CD14-positive monocyte (primary cell): Measurements from ENCODE around the gene COL25A1. TPM values are rescaled to one million over a fixed set of nuclear protein-coding genes. Genes with fewer than 3 reads are reported as not detected.

Experiments used
- DNase-seq, 3 donors: peaks; one replicate each; pipeline ENCODE4 v3.0.0-alpha.2; 2011 to 2022
- H2AFZ ChIP-seq: 2 replicates; pipeline ENCODE4 v1.6.0; 2012; ENCODE audit warnings: mild to moderate bottlenecking, low read depth, low read length, inconsistent platforms; ENCODE audit not compliant: insufficient read depth, poor library complexity, severe bottlenecking
- H3K27ac ChIP-seq, 2 donors: 1 replicate in 1 of 2; 2 replicates in 1 of 2; pipeline ENCODE4 v1.5.1; 2012 to 2013; ENCODE audit warnings: low read length in 2 of 2, control low read depth in 1 of 2, inconsistent platforms in 1 of 2, low read depth in 1 of 2, mild to moderate bottlenecking in 1 of 2
- H3K27me3 ChIP-seq, 2 donors: one replicate each; pipeline versions ENCODE4 v1.6.0 to v1.6.1; 2011 to 2013; ENCODE audit warnings: low read length in 2 of 2; ENCODE audit not compliant: control insufficient read depth in 2 of 2, insufficient read depth in 2 of 2
- H3K36me3 ChIP-seq, 2 donors: replicated peaks in 1 of 2; 1 replicate in 1 of 2; 2 replicates in 1 of 2; pipeline versions ENCODE4 v1.5.1 to v1.6.1; 2012 to 2013; ENCODE audit warnings: low read length in 2 of 2, control low read depth in 1 of 2, inconsistent platforms in 1 of 2, mild to moderate bottlenecking in 1 of 2; ENCODE audit not compliant: insufficient read depth in 2 of 2, control insufficient read depth in 1 of 2
- H3K4me1 ChIP-seq, 2 donors: 1 replicate in 1 of 2; 2 replicates in 1 of 2; pipeline versions ENCODE4 v1.5.1 to v1.6.1; 2012 to 2013; ENCODE audit warnings: low read length in 2 of 2, control low read depth in 1 of 2, inconsistent platforms in 1 of 2, mild to moderate bottlenecking in 1 of 2, moderate library complexity in 1 of 2; ENCODE audit not compliant: insufficient read depth in 2 of 2, control insufficient read depth in 1 of 2
- H3K4me2 ChIP-seq: replicated peaks from 2 replicates; pipeline ENCODE3; 2012; ENCODE audit warnings: low read length, moderate library complexity, mild to moderate bottlenecking; ENCODE audit not compliant: poor library complexity, severe bottlenecking; ENCODE audit errors: extremely low read depth
- H3K4me3 ChIP-seq, 3 experiments: fragments of 200-600 bp in 1 of 3; sonication (generic) in 1 of 3; replicated peaks in 1 of 3; 1 replicate in 2 of 3; 2 replicates in 1 of 3; pipeline ENCODE4 v1.5.1; 2011 to 2013; ENCODE audit warnings: low read length in 3 of 3, mild to moderate bottlenecking in 3 of 3, control low read depth in 2 of 3, low read depth in 2 of 3, inconsistent platforms in 1 of 3, moderate library complexity in 1 of 3
- H3K79me2 ChIP-seq: 2 replicates; pipeline ENCODE4 v1.6.0; 2012; ENCODE audit warnings: mild to moderate bottlenecking, control low read depth, inconsistent platforms, low read length, moderate library complexity; ENCODE audit not compliant: insufficient read depth
- H3K9ac ChIP-seq: 2 replicates; pipeline ENCODE4 v1.6.0; 2017; ENCODE audit warnings: low read length, mild to moderate bottlenecking; ENCODE audit not compliant: insufficient read depth, poor library complexity, severe bottlenecking
- H3K9me3 ChIP-seq, 2 donors: replicated peaks in 1 of 2; 1 replicate in 1 of 2; 2 replicates in 1 of 2; pipeline versions ENCODE4 v1.5.1 to v1.6.1; 2012 to 2013; ENCODE audit warnings: low read length in 2 of 2, control low read depth in 1 of 2; ENCODE audit not compliant: control insufficient read depth in 1 of 2, insufficient read depth in 1 of 2
- H4K20me1 ChIP-seq: 2 replicates; pipeline ENCODE4 v1.6.0; 2012; ENCODE audit warnings: mild to moderate bottlenecking, low read length, control low read depth, moderate library complexity; ENCODE audit not compliant: insufficient read depth
- H3K27ac Mint-ChIP-seq, 7 donors: one replicate each; pipeline ENCODE4 v1.8.0; 2020; ENCODE audit warnings: mild to moderate bottlenecking in 7 of 7, mixed read lengths in 7 of 7, moderate library complexity in 6 of 7, inconsistent platforms in 2 of 7
- H3K27me3 Mint-ChIP-seq, 3 donors: one replicate each; pipeline ENCODE4 v1.8.0; 2021 to 2022; ENCODE audit warnings: low read depth in 3 of 3, mild to moderate bottlenecking in 3 of 3, mixed read lengths in 3 of 3, moderate library complexity in 3 of 3, inconsistent platforms in 1 of 3
- H3K36me3 Mint-ChIP-seq, 2 donors: one replicate each; pipeline ENCODE4 v1.8.0; 2020; ENCODE audit warnings: mixed read lengths in 2 of 2, inconsistent platforms in 1 of 2, mild to moderate bottlenecking in 1 of 2
- H3K4me1 Mint-ChIP-seq: one replicate; pipeline ENCODE4 v1.8.0; 2020; ENCODE audit warnings: mild to moderate bottlenecking, mixed read lengths
- H3K4me3 Mint-ChIP-seq, 2 donors: one replicate each; pipeline ENCODE4 v1.8.0; 2020; ENCODE audit warnings: mild to moderate bottlenecking in 2 of 2, mixed read lengths in 2 of 2, moderate library complexity in 1 of 2
- H3K9me3 Mint-ChIP-seq, 7 donors: one replicate each; pipeline ENCODE4 v1.8.0; 2020 to 2022; ENCODE audit warnings: mixed read lengths in 7 of 7, mild to moderate bottlenecking in 6 of 7, moderate library complexity in 6 of 7, inconsistent platforms in 2 of 7
- CTCF ChIP-seq: fragments of 200-600 bp; IDR thresholded peaks from one replicate; pipeline ENCODE4 v1.8.0; 2022; ENCODE audit warnings: antibody characterized with exemption, mild to moderate bottlenecking
- whole genome bisulfite sequencing: methylation state at CpG from one replicate; pipeline ENCODE4 v1.1.5; 2013; ENCODE audit warnings: missing lambda C conversion rate; ENCODE audit not compliant: insufficient coverage; 5-methylcytosine and 5-hydroxymethylcytosine counted together
- intact Hi-C, 2 donors: fragments of 100-400 bp; cut with micrococcal nuclease; formaldehyde crosslinking; loops; one replicate each; pipeline versions ENCODE4 v1.15.0 to v1.15.1; 2023
- polyA plus RNA-seq, 3 donors: library from polyadenylated mRNA; depleted of rRNA in 1 of 3; unstranded in 2 of 3; stranded (reverse) in 1 of 3; fragments of 300-500 nt in 2 of 3; fragments of >200 nt in 1 of 3; fragmentation: Illumina TruSeq in 2 of 3; gene quantifications; 1 replicate in 2 of 3; 2 replicates in 1 of 3; pipeline ENCODE4 v1.2.3, GENCODE V29; 2012 to 2021

Gene COL25A1
- polyA plus RNA-seq, 3 donors: not detected

DNA sequence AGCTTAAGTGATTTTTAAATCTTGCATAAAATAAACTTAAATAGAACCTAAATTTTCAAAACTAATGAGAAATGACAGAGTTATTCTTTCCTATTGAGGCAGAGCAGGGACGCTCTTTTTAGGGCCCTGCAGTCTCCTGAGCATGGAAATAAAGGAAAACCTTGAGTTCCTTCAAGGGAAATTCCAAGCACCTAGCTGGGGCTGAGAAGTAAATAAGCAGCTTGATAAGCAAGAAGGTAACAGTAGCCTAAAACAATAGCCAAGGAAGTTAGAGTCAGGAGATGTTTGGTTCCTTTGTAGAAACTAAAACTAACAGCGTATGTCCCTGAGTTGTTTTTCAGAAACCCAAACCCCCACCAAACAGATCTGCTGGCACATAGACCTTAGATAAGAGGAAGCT is 174.6 kb downstream of the COL25A1 start:
- Histone ChIP-seq H3K4me2 (no peak overlapping the region), H4K20me1 (no peaks in the 10 kb centered on the region), H3K27ac (no peak overlapping the region), H3K4me3 (no peak overlapping the region), H3K9me3 (no peaks in the 10 kb centered on the region), H3K4me1 (no peaks in the 10 kb centered on the region), H3K36me3 (no peaks in the 10 kb centered on the region), H3K79me2 (no peaks in the 10 kb centered on the region), H2AFZ (no peak overlapping the region), H3K27me3 (no peaks in the 10 kb centered on the region), H3K9ac (no peak overlapping the region)
- H3K27me3 Mint-ChIP-seq: peaks cover 0 to 2% (median 0%) of the 10 kb centered on the region in 3 donors
- no peak overlapping the region for H3K27ac Mint-ChIP-seq
- intact Hi-C loops: no loop called here
- H3K4me1 Mint-ChIP-seq: peaks cover 2% of the 10 kb centered on the region
- no peak for DNase-seq
- WGBS: 89% methylated on average over 1 of the region's 2 CpGs
- TF ChIP-seq CTCF: no peak
- H3K9me3 Mint-ChIP-seq: no peaks in the 10 kb centered on the region
- no peak overlapping the region for H3K4me3 Mint-ChIP-seq
- no peaks in the 10 kb centered on the region for H3K36me3 Mint-ChIP-seq

DNA sequence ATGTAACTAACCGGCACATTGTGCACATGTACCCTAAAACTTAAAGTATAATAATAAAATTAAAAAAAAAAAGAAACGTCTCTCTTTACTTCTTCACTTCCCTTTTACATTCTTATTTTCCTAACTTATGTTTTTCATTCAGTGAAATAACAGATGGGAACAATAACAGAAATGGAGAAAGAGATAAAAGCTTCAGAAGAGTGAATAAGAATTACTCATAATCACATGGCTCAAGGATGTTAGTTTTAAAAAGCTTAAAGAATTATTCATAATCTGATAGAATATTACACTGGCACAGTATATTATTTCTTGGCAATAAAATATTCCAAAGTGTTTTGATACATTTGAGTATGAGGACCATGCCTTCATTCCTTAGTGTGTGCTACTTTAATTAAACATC is 175.6 kb downstream of the COL25A1 start:
- Mint-ChIP-seq H3K27me3 (peaks cover 0 to 2% (median 0%) of the 10 kb centered on the region in 3 donors), H3K36me3 (no peaks in the 10 kb centered on the region), H3K4me3 (no peak overlapping the region), H3K27ac (no peak overlapping the region), H3K4me1 (peaks cover 2% of the 10 kb centered on the region), H3K9me3 (peaks cover 0 to 2% (median 0%) of the 10 kb centered on the region in 7 donors)
- Histone ChIP-seq H2AFZ (no peak overlapping the region), H3K9ac (no peak overlapping the region), H3K79me2 (no peaks in the 10 kb centered on the region), H3K27me3 (no peaks in the 10 kb centered on the region), H3K4me1 (no peaks in the 10 kb centered on the region), H4K20me1 (no peaks in the 10 kb centered on the region), H3K27ac (no peak overlapping the region), H3K36me3 (no peaks in the 10 kb centered on the region), H3K4me3 (no peak overlapping the region), H3K9me3 (no peaks in the 10 kb centered on the region), H3K4me2 (no peak overlapping the region)
- TF ChIP-seq CTCF: no peak
- DNase-seq: no peak
- intact Hi-C loops: no loop called here
- WGBS: no CpG with 5 or more reads among the region's 2 CpGs
